ENCODE measurements around the gene CSMD2.

CSMD2 gene

DNA sequence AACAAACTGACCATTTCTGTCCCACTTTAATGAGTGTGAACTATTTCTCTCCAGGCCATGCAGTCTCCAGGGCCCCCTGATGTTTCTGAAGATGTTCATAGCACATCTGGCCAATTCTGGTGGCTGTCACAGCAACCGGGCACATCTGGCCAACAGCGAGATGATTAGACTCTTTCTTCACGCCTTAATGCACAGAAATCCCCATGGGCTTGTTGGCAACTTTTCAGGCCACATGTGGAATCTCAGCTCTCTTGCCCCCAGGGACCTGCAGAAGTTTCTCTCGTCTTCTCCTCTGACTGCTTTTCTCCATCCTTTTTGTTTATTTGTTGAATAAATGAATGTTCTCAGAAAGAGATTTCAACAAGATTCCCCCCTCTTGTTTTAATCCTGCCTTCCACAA, 372.4 kb downstream of the CSMD2 start:
- TF ChIP-seq CTCF (IDR thresholded peaks at IDR 0.05; ENCODE audit: low read depth, low read length) = no peak

GRCh38 chr1:33792216-33792615, 372.8 kb downstream of the CSMD2 start:
- TF ChIP-seq CTCF (IDR thresholded peaks at IDR 0.05; ENCODE audit: low read depth, low read length) = no peak
- no peak for DNase-seq (ENCODE audit: extremely low read depth, low read depth)

More for the DNA sequence above, 372.4 kb downstream of the CSMD2 start:
- DNase-seq (ENCODE audit: extremely low read depth, low read depth) = peak; percentile 3

GRCh38 chr1:33791251-33791650, 373.8 kb downstream of the CSMD2 start:
- no peak for TF ChIP-seq CTCF (IDR thresholded peaks at IDR 0.05; ENCODE audit: low read depth, low read length)
- DNase-seq (ENCODE audit: extremely low read depth, low read depth) = no peak

GRCh38 chr1:33790577-33790976, 374.5 kb downstream of the CSMD2 start:
- no peak for DNase-seq (ENCODE audit: extremely low read depth, low read depth)
- no peak for TF ChIP-seq CTCF (IDR thresholded peaks at IDR 0.05; ENCODE audit: low read depth, low read length)

DNA sequence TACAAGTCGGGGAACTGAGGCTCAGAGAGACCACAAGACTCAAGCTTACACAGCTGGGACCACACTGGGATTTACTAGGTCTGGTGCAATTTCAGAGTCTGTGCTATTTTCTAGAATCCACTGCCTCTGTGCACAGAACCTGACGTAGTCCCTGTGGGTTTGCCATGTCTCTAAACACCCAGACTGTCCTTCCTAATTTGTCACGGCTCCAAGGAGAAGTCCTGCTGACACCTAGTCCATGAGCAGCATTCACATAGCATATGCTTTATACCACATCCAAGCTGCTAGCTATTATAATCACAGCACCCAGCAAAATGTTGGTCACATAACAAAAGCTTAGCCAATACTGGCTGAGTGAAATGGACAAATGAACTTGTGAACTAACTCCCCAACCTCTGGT, 380.2 kb downstream of the CSMD2 start:
- no peak for TF ChIP-seq CTCF (IDR thresholded peaks at IDR 0.05; ENCODE audit: low read depth, low read length)
- no peak for DNase-seq (ENCODE audit: extremely low read depth, low read depth)

- no peak for TF ChIP-seq CTCF (IDR thresholded peaks at IDR 0.05; ENCODE audit: low read depth, low read length)
- DNase-seq (ENCODE audit: extremely low read depth, low read depth) = no peak
Observed at GRCh38 chr1:33782776-33783175, 382.3 kb downstream of the CSMD2 start.

- no peak for DNase-seq (ENCODE audit: extremely low read depth, low read depth)
- no peak for TF ChIP-seq CTCF (IDR thresholded peaks at IDR 0.05; ENCODE audit: low read depth, low read length)
Observed at GRCh38 chr1:33781652-33782051, 383.4 kb downstream of the CSMD2 start.

Measured in AG09319 (cell line).